PC-9 (cell line): ENCODE data around the gene NRG2.

ENCODE experiments used
- EZH2 ChIP-seq: fragments of 200-600 bp; sonication (generic); IDR thresholded peaks from 2 replicates; pipeline ENCODE4 v1.8.0; 2017; ENCODE audit warnings: antibody characterized with exemption, low read depth
- TF ChIP-seq, protein P1 (sequence below): fragments of 200-600 bp; sonication (generic); conservative IDR thresholded peaks from 2 replicates; pipeline ENCODE4 v1.6.1; 2017; ENCODE audit warnings: mixed run types, antibody characterized with exemption, mild to moderate bottlenecking, moderate library complexity

DNA sequence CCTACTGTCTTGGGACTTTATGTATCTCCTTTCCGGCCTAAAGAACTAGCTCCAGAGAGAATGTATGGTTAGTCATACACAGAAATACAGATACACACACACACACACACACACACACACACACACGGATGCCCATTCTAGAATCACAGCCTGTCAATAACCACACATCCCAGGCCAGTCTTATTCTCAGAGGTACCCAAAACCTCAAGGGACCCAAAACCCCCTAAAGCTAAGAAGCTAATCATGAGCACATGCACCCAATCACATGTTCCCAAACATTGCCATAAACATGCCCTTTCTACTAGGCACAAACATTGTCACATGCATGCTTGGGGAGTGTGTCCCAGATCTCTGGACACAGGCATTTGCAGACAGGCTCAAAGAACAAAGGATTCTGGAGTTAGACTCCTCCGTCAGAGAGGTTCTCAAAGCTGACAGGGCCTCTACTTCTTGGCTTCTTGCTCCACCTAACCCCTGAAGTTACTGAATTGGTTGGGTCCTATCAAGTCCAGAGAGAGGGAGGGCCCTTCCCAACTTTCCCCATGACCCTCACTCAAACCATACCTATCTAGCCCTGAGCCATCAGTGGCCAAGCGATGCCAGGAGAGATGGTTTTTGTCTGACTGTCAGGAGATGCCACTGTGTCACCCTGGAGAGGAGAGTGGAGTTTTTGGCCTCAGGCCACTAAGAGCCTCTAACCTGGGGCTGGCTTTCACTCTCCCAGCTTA lies 78.7 kb downstream of the NRG2 start:
- TF ChIP-seq, protein P1, sequence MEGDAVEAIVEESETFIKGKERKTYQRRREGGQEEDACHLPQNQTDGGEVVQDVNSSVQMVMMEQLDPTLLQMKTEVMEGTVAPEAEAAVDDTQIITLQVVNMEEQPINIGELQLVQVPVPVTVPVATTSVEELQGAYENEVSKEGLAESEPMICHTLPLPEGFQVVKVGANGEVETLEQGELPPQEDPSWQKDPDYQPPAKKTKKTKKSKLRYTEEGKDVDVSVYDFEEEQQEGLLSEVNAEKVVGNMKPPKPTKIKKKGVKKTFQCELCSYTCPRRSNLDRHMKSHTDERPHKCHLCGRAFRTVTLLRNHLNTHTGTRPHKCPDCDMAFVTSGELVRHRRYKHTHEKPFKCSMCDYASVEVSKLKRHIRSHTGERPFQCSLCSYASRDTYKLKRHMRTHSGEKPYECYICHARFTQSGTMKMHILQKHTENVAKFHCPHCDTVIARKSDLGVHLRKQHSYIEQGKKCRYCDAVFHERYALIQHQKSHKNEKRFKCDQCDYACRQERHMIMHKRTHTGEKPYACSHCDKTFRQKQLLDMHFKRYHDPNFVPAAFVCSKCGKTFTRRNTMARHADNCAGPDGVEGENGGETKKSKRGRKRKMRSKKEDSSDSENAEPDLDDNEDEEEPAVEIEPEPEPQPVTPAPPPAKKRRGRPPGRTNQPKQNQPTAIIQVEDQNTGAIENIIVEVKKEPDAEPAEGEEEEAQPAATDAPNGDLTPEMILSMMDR = no peak
- no peak for TF ChIP-seq EZH2
